Cerebellar nuclear complex (tissue), 1 donor: Measurements from ENCODE around the gene NCDN.

Experiments used
- DNase-seq, 2 experiments: peaks; one replicate each; lab custom pipeline; 2025; lab: John Stamatoyannopoulos, UW

Gene NCDN

DNA sequence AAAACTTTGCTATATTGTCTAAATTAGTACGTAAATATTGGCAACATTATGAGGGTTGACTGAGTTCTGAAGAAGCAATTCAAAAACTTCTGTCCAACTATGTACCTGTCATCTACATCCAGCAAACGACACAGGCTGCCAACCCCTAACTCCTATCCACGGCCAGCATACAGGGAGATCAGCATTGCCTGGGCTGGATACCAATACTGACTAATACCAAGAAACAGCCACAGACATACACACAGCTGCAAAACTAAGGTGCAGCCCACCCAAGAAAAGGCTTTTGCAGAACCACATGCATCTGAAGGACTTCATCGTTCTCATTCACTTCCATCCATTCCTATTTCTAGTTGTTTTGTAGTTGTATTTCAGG lies 2.4 kb upstream of the NCDN start:
- DNase-seq, result no peak

DNA sequence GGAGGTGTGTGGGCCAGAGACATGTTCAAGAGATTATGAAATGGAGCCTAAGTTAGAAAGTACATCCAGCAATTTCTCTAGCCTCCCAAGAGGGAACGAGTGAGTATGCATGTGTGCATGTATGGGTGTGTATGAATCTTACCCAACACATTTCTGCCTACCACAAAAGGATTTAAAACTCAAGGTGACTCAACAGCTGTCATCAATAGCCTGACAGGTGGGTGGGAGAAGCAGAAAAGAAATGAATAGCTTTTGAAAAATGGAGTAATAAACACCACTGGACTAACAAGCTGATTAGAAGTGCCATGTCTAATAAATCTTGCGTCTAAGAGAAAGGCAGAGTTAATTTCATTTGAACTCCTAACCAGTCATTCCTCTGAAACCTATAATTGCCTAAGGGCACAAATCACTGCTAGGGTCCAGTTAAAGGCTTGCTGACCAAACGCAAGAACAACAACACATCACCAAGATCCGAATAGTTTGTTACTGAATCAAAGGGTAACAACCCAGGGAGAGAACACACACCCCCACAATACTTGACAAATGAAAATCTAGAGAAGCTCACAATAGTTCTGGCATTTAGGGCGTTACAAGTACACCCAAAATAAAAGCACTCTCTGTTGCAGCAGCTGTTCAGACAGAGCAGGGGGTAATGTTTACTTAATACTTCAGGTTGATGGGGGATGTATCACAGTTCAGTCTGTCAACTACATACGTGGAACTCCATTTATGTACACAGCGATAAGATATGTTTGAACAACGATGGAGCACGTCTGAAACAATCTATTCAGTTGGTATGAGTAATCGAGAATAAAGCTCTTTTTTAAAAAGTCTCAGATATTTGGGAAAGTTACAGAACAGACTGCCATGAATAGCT lies 1.8 kb upstream of the NCDN start:
- no peak for DNase-seq

DNA sequence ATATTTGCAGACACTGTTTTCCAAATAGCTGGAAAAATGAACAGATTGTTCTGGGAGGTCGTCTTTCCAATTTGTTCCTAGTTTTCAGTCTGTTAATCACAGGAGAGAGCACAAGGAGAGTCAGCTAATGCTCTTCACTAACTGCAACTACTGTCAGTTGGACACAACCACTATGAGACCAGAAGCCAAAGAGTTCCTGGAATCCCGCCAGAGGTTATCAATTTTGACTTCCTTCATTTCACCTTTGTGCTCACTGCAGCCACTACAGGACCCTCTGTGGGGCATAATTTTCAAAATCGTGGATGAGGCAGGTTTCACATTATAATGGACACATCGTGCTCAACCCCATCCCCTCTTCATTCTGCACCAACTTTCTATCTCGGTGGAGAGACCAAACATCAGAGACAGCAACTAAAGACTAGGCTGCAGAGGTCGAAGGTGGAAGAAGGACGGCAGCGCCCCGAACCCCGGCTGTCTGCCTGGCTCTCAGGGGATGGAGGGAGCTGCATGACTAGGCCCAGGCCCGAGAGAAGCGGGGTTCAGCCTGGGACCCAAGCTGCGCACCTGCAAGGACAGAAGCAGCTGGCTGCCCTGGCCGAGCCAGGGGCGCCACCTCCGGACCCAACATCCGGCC lies 998 bp upstream of the NCDN start:
- DNase-seq, result no peak

DNA sequence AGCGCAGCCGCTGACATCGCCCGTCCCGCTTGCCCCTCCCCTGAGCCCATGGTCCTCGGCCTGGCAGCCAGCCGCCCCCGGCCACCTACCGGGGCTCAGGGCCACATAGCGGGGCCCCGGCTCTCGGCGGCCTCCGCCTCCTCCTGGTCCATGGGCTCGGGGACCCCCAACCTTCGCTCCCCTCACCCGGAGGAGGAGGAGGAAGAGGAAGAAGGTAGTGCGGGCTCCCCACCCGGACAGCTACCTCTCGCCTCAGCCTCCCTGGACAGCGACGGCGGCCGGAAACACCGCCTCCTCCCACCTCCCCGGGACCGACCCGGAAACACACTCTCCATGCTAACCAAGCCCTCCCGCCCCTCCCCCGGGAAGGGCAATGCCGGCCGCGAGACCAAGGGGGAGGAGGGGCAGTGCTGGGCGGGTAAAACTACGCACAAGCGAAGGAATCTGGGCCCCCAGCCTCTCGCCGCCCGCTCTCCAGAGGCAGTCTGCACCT lies 435 bp upstream of the NCDN start, which contains the start of gene KIAA0319L:
Gene KIAA0319L, minus strand, starts transcription at position 286 of the 493 bp plus-strand sequence. CDS start 2,912 bp downstream, outside the sequence.
- DNase-seq, result peak in 1 of 2 experiments; percentile 80

DNA sequence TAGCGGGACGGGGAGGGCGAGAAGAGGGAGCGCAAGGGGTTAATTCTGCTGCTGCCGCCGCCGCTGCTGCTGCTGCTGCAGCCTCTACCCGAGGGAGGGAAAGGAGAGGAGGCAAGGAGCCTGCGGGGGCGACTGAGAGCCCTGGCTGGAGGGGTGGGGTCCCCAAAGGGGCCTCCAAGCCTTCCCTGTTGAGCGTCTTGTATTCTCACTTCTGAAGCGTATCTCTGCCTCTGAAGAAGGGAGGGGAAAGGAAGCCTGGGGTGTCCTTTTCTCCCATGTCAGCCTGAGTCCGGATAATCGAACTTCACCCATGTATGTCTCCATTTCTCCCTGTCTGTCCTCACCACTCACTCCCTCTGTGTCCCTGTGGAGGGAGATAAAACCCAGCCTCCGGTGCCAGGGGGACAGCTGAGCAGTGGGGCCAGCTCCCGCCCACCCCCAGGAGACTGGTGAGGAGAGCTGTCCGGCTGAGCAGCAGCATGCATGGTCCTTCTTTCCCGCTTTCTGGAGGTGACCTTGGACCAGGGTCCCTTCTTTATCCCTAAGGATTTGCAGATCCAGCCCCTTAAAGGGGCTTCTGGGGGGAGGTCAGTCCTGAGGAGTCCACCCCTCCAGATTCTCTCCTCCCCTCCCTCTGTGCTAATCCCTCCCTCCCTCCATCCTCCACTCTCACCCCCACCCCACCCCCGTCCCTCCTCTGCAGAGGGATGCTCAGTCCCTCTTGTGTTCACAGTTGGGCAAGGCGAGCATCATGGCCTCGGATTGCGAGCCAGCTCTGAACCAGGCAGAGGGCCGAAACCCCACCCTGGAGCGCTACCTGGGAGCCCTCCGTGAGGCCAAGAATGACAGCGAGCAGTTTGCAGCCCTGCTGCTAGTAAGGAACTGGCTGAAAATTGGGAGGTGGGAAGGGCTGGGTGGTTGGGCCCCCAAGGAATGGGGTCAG lies 1.0 kb downstream of the NCDN start:
- no peak for DNase-seq

DNA sequence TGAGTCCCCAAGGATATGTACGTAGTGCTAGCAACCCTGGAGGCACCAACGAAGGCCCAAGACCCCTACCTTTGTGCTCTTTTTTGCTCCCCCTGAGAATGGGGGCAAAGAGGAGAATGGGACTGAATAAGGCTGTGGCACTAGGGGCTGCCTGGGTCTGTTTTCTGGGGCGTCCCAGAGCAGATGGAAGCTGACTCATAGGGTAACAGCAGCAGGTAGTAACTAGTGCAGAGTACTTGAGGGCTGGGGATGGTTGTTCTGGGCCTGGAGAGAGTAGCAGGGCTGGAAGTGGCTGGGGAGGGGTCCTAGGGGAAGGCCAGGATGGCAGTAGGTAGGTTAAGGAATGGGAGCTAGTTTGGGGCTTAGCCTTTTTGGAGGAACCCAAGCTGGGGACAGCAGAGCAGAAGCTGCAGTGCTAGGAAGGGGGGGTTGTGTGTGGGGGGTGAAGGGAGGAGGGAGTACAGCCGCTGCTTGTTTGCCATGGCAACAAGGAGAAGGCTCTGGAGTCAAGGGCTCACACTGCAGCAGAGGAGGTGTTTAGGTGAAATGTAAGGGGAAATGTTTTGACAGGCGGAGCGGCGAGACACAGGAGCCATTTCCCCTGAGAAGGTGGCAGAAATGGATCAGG lies 1.8 kb downstream of the NCDN start:
- no peak for DNase-seq

DNA sequence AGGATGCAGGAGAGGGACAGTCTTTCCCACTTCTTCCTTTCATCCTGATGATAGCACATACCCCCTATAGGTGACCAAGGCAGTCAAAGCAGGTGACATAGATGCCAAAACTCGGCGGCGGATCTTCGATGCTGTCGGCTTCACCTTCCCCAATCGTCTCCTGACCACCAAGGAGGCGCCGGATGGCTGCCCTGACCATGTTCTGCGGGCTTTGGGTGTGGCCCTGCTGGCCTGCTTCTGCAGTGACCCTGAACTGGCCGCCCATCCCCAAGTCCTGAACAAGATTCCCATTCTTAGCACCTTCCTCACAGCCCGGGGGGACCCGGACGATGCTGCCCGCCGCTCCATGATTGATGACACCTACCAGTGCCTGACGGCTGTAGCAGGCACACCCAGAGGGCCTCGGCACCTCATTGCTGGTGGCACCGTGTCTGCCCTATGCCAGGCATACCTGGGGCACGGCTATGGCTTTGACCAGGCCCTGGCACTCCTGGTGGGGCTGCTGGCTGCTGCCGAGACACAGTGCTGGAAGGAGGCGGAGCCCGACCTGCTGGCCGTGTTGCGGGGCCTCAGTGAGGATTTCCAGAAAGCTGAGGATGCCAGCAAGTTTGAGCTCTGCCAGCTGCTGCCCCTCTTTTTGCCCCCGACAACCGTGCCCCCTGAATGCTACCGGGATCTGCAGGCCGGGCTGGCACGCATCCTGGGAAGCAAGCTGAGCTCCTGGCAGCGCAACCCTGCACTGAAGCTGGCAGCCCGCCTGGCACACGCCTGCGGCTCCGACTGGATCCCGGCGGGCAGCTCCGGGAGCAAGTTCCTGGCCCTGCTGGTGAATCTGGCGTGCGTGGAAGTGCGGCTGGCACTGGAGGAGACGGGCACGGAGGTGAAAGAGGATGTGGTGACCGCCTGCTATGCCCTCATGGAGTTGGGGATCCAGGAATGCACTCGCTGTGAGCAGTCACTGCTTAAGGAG lies 2.9 kb downstream of the NCDN start:
- DNase-seq, result peak in 1 of 2 experiments; percentile 43

DNA sequence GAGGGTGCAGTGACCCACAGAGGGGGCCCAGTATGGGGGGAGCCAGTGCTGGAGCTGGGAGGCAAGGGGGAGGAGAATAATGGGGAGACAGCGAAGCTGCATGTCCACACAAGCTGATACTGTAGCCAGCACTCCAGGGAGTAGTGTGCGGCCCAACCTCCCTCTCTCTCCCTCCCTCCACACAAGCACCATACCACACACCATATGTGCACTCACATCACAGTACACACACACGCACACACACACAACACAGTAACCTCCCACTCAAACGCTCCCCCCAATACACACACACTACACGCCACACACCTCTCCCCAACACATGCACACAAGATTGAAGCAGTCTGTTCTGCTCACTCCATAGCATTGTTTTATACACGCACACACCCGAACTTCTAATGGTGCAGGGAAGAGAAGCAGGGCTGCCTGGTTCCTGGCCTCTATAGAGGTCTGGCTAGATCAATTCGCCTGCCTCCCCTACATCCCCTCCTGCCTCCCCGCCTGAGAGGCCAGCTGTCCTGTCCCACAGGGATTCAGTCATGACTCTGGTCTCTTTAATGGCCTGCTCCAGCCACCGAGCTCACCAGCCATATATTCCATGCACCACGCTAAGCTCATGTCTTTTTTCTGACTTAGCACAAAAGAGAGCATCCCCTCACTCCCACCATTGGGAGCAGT lies 3.8 kb downstream of the NCDN start:
- DNase-seq, result no peak

DNA sequence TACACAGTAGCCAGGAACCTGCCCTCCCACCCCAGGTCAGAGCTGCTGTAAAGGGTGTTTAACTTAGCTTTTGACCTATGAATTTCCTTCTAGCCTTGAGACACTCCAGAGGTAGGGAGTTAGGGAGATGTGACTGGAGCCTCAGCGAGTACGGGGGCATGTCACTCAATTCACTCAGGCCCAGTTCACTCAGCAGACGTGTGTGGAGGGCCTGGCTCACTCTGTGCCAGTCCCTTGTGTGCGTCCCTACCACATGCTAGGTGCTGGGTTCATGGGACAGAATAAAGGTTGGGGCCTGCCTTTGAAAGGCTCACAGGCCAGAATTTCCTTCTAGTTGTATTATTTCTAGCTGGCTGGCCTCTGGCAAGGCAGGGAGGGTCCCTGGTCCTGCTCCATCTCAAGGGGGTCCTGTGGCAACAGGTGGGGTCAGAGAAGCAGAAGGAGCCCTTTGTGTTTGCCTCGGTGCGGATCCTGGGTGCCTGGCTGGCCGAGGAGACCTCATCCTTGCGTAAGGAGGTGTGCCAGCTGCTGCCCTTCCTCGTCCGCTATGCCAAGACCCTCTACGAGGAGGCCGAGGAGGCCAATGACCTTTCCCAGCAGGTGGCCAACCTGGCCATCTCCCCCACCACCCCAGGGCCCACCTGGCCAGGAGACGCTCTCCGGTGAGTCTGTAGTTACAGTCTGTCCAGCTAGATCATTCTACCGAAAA lies 4.5 kb downstream of the NCDN start:
- no peak for DNase-seq

DNA sequence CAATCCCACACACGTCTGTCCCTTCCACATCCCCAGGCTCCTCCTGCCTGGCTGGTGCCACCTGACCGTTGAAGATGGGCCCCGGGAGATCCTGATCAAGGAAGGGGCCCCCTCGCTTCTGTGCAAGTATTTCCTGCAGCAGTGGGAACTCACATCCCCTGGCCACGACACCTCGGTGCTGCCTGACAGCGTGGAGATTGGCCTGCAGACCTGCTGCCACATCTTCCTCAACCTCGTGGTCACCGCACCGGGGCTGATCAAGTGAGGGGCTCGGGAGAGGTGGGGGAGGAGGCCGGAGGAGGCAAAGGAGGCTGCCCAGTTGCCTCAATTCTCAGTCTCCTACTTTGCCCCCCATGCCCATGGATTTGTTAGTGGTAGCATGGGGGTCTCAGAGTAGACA lies 5.6 kb downstream of the NCDN start:
- DNase-seq, result no peak

DNA sequence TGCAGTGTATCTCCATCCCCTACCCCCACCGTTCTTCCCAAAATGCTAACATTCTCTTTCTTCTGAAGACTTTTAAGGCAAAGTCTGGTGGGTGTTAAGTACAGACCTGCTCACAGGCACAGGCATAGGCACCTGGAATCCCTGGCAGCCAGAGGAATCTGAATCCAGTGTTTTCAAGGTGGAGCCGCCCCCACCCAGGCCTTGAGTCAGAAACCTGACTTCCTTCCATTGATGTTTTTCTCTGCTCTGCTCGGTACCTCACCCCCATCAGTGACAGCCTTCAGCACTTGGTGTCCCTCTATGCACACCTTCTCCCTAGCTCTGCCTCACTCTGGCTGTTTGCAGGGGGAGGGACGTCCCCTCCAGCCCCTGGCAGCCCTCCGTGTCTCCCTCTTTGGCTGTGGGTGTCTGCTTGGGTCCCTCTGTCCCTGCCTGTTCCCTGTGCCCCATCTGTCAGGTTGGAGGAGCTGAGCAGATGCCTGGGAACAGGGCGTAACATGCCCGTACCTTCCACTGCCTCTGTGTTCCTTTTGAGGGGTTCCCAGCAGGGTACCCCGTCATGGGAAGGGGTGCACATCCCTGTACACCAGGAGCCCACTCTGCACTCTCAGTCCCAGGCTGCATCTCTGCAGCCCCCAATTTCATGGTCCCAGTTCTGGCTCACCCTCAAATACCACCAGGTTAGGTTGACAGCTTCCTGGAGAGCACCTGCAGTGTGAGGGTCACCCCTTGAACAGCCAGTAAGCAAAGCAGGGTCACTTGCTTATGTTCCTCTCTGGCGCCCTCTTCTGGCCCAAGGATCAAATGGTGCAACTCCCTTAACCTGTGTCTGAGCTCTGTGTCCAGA lies 6.7 kb downstream of the NCDN start:
- peak in 1 of 2 experiments; percentile 18 for DNase-seq

DNA sequence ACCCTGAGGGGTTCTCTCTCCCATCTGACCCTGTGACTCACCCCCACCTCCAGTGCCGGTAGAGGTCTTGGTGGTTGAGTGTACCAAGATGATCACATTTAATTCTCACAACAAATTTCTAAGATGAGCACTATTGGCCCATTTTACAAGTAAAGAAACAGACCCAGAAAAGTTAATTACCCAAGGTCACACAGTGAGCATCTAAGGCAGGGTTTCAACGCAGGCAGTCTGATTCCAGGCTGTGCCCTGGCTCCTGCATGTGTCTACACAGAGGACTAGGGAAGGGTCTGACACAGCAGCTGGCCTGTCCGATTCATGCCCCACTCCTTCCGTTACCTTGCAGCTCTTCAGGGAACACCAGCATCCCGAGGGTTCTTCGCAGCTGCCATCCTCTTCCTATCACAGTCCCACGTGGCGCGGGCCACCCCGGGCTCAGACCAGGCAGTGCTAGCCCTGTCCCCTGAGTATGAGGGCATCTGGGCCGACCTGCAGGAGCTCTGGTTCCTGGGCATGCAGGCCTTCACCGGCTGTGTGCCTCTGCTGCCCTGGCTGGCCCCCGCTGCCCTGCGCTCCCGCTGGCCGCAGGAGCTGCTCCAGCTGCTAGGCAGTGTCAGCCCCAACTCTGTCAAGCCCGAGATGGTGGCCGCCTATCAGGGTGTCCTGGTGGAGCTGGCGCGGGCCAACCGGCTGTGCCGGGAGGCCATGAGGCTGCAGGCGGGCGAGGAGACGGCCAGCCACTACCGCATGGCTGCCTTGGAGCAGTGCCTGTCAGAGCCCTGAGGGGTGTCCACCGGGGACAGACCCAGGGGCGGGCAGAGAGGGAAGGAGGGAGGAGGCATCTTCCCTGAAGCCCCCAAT lies 7.5 kb downstream of the NCDN start:
- no peak for DNase-seq

DNA sequence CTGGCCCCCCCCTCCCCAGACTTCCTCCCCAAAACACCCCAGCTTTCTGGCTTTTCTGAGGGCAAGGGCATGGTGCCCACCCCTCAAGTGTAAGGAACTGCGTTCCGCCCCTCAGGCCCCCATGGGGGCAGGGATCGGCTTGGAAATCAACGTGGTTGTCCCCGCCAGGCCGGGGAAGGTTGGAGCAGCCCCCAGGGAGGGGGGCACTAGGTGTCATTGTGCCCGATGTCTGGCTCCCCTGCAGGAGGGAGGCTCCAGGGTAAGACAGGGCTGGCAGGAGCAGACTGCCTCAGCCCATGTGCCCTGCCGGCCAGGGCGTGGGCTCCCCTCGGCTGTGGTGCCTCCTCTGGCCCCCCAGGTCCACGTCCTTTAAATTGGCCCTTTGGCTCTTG lies 8.1 kb downstream of the NCDN start:
- DNase-seq, result no peak

DNA sequence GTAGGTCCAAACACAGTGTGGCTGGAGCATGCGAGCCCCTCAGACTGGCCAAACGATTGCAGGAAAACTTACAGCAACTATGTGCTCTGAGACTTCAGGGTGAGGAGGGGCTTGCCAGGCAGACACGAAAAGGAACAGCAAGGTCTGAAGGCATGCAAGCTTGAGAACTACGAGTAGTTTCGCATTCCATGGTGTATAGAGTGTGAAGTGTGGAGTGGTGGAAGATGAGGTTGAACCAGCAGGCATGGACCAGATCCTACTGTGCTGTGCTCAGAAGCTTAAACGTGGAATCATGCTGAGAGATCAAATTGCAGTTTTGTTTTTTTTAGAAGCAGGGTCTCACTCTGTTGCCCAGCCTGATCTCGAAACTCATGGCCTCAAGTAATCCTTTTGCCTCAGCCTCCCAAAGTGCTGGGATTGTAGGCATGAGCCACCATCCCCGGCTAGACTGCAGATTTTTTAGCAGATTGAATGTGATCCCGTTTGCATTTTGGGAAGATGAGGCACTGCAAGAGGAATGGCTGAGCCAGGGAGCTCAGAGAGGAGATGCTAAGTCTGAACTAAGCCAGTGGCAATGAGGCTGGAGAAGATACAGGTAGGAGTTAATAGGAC lies 10.5 kb downstream of the NCDN start:
- no peak for DNase-seq

DNA sequence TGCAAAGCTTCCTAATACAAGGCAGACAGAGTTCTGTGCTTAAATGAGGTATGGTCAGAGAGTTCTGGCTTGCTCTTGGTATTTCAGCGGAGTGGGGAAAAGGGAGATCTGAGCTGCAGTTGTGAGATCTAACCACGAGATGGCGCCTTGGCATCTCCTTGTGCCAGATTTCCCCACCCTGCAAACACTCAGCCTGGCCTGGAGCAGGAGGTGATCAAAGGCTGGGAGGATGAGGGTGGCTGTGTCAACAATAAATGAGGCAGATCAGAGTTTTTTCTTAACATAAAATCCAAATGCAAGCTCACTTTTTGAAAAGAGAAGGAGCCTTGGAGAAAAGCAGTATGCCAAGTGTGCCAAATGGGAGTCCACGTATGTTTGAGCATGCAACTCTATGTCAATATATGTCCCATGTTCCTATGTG lies 11.4 kb downstream of the NCDN start:
- peak in 1 of 2 experiments; percentile 43 for DNase-seq

DNA sequence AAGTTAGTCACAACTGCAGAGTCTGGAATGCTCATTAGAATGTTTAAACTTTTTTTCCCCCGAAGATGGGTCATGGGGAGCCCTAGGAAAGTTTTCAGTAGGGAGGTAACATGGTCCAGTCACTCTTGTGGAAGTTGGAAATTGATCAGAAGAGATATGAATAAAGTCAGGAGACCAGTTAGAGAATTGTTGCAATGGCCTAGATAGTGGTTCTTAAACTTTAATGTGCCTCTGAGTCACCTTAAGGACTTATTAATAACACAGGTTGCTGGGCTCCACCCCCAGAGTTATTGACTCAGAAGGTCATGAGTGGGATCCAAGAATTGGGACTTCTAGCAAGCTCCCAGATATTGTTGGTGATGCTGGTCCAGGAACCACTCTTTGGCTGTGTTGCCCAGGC lies 12.3 kb downstream of the NCDN start:
- no peak for DNase-seq
